Lower leg skin (tissue), 3 donors: ENCODE data around the gene FBXL20.
"Not testable (repeated sequence)": the region's sequence is repeated elsewhere in the genome, so short reads cannot be mapped to it uniquely, and the experiment has no call there.

Experiments
- POLR2A ChIP-seq, 2 donors: fragments of 450-650 bp; IDR thresholded peaks; one replicate each; pipeline ENCODE4 v1.6.1; 2016 to 2017; ENCODE audit warnings: antibody characterized with exemption in 2 of 2, mild to moderate bottlenecking in 1 of 2, moderate library complexity in 1 of 2
- TF ChIP-seq, protein P1 (sequence below), 3 donors: fragments of 450-650 bp; IDR thresholded peaks; one replicate each; pipeline ENCODE4 v1.5.1; 2016; ENCODE audit warnings: antibody characterized with exemption in 3 of 3, mild to moderate bottlenecking in 3 of 3, moderate library complexity in 2 of 3

DNA sequence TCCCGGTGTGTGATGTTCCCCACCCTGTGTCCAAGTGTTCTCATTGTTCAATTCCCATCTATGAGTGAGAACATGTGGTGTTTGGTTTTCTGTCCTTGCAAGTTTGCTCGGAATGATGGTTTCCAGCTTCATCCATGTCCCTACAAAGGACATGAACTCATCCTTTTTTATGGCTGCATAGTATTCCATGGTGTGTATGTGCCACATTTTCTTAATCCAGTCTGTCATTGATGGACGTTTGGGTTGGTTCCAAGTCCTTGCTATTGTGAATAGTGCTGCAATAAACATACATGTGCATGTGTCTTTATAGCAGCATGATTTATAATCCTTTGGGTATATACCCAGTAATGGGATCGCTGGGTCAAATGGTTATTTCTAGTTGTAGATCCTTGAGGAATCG, 54.6 kb downstream of the FBXL20 start:
- TF ChIP-seq, protein P1, sequence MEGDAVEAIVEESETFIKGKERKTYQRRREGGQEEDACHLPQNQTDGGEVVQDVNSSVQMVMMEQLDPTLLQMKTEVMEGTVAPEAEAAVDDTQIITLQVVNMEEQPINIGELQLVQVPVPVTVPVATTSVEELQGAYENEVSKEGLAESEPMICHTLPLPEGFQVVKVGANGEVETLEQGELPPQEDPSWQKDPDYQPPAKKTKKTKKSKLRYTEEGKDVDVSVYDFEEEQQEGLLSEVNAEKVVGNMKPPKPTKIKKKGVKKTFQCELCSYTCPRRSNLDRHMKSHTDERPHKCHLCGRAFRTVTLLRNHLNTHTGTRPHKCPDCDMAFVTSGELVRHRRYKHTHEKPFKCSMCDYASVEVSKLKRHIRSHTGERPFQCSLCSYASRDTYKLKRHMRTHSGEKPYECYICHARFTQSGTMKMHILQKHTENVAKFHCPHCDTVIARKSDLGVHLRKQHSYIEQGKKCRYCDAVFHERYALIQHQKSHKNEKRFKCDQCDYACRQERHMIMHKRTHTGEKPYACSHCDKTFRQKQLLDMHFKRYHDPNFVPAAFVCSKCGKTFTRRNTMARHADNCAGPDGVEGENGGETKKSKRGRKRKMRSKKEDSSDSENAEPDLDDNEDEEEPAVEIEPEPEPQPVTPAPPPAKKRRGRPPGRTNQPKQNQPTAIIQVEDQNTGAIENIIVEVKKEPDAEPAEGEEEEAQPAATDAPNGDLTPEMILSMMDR (IDR thresholded peaks at IDR 0.05): not testable (repeated sequence)
- not testable (repeated sequence) for TF ChIP-seq POLR2A (IDR thresholded peaks at IDR 0.05)
